Measurements from ENCODE around the gene FBXL17. TPM values are rescaled to one million over a fixed set of nuclear protein-coding genes. Genes with fewer than 3 reads are reported as not detected.

Gene FBXL17
- total and polyA plus RNA-seq, 2 of the 13 experiments (the other 11 are each of a cell fraction or from before 2014, with no cell fraction given) = 3.0 to 7.9 TPM

GRCh38 chr5:107853696-107854095 is 528.2 kb downstream of the FBXL17 start:
- H3K4me2 ChIP-seq (ENCODE audit: low read depth, low read length) = no peak overlapping the region
- no peaks in the 10 kb centered on the region for H3K27me3 ChIP-seq (ENCODE audit: control insufficient read depth in 1 of 2, insufficient read depth in 2 of 2, low read length in 2 of 2)
- intact Hi-C loops (cut with micrococcal nuclease; ENCODE audit: unreplicated experiment) = no loop called here
- no TSS peak for BruUV-seq (replicated peaks)
- no peaks in the 10 kb centered on the region for H3K79me2 ChIP-seq (ENCODE audit: insufficient read depth, low read length)
- ChIA-PET POLR2A (no interaction called here), CTCF (ENCODE audit: low intra/inter-chr PET ratio, low total read pairs) (no interaction called here)
- TF ChIP-seq ZNF354B (CRISPR knock-in tag; IDR thresholded peaks at IDR 0.05) (no peak), ZNF329 (CRISPR knock-in tag; IDR thresholded peaks at IDR 0.05; ENCODE audit: low read depth) (no peak), XBP1 (CRISPR knock-in tag; IDR thresholded peaks at IDR 0.05) (no peak), ZNF737 (CRISPR knock-in tag; IDR thresholded peaks at IDR 0.05; ENCODE audit: borderline replicate concordance) (no peak), BCL6 (CRISPR knock-in tag; IDR thresholded peaks at IDR 0.05) (no peak), GABPA (IDR thresholded peaks at IDR 0.05; ENCODE audit: low read depth, low read length) (no peak), GABPA (CRISPR knock-in tag; IDR thresholded peaks at IDR 0.05; ENCODE audit: low read depth) (no peak), MBNL3 (CRISPR knock-in tag; conservative IDR thresholded peaks at IDR 0.05) (no peak), PRDM10 (CRISPR knock-in tag; IDR thresholded peaks at IDR 0.05; ENCODE audit: low read depth) (no peak), ZNF747 (CRISPR knock-in tag; IDR thresholded peaks at IDR 0.05; ENCODE audit: borderline replicate concordance) (no peak)
- 44% methylated on average over 6 of the region's 6 CpGs for WGBS (ENCODE audit: low lambda C conversion rate)
- no peak overlapping the region for H2AFZ ChIP-seq (ENCODE audit: low read length)
- DNase-seq (ENCODE audit: low spot score) = no peak
- H3K4me1 ChIP-seq (ENCODE audit: insufficient read depth, low read length) = no peaks in the 10 kb centered on the region
- H3K9ac ChIP-seq (ENCODE audit: insufficient read depth, low read depth, low read length) = no peak overlapping the region
- no peaks in the 10 kb centered on the region for H3K36me3 ChIP-seq (replicated peaks in 1 of 2; ENCODE audit: control insufficient read depth in 1 of 2, insufficient read depth in 2 of 2, low read length in 2 of 2)
- H3K9me3 ChIP-seq (ENCODE audit: low read length) = no peaks in the 10 kb centered on the region
- in situ Hi-C loops (cut with HindIII; ENCODE audit: extremely low pct_ligation_motif_present, low pct_unique_long_range_greater_than_20kb) = no loop called here
- ATAC-seq = no peak
- no peak overlapping the region for H3K4me3 ChIP-seq (replicated peaks in 1 of 3; ENCODE audit: insufficient read depth in 1 of 3, low read depth in 2 of 3, low read length in 3 of 3)
- H3K27ac ChIP-seq (ENCODE audit: extremely low read length, insufficient read depth, low read length) = no peak overlapping the region
- FAIRE-seq = no peak
- H4K20me1 ChIP-seq (ENCODE audit: insufficient read depth, low read length) = no peaks in the 10 kb centered on the region
